ENCODE data around the gene DLG2. TPM values are rescaled to one million over a fixed set of nuclear protein-coding genes. Genes with fewer than 3 reads are reported as not detected.

DLG2 gene
- total and polyA plus RNA-seq, 2 of the 8 experiments (the other 6 are each of a cell fraction or from before 2014, with no cell fraction given), result 1.7 to 14.3 TPM

DNA sequence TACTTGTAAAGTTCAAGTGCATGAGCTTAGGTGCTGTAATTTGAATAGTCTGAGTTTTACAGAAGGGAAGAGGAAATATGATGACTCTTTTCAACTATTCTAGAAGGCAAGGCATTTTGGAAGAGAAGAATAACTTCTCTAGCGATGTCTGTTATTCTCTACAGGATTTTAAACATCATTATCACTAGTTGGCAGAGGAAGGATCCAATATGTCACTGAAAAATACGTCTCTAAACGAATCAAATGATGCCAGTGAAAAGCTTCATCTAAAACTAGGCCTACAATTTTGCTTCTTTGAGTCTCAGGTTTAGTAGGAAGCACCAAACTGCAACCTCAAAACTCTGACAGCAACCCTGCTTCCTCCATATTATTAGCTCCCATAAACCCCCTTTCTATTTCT, 581.4 kb downstream of the DLG2 start (continued):
- TF ChIP-seq, protein P1, sequence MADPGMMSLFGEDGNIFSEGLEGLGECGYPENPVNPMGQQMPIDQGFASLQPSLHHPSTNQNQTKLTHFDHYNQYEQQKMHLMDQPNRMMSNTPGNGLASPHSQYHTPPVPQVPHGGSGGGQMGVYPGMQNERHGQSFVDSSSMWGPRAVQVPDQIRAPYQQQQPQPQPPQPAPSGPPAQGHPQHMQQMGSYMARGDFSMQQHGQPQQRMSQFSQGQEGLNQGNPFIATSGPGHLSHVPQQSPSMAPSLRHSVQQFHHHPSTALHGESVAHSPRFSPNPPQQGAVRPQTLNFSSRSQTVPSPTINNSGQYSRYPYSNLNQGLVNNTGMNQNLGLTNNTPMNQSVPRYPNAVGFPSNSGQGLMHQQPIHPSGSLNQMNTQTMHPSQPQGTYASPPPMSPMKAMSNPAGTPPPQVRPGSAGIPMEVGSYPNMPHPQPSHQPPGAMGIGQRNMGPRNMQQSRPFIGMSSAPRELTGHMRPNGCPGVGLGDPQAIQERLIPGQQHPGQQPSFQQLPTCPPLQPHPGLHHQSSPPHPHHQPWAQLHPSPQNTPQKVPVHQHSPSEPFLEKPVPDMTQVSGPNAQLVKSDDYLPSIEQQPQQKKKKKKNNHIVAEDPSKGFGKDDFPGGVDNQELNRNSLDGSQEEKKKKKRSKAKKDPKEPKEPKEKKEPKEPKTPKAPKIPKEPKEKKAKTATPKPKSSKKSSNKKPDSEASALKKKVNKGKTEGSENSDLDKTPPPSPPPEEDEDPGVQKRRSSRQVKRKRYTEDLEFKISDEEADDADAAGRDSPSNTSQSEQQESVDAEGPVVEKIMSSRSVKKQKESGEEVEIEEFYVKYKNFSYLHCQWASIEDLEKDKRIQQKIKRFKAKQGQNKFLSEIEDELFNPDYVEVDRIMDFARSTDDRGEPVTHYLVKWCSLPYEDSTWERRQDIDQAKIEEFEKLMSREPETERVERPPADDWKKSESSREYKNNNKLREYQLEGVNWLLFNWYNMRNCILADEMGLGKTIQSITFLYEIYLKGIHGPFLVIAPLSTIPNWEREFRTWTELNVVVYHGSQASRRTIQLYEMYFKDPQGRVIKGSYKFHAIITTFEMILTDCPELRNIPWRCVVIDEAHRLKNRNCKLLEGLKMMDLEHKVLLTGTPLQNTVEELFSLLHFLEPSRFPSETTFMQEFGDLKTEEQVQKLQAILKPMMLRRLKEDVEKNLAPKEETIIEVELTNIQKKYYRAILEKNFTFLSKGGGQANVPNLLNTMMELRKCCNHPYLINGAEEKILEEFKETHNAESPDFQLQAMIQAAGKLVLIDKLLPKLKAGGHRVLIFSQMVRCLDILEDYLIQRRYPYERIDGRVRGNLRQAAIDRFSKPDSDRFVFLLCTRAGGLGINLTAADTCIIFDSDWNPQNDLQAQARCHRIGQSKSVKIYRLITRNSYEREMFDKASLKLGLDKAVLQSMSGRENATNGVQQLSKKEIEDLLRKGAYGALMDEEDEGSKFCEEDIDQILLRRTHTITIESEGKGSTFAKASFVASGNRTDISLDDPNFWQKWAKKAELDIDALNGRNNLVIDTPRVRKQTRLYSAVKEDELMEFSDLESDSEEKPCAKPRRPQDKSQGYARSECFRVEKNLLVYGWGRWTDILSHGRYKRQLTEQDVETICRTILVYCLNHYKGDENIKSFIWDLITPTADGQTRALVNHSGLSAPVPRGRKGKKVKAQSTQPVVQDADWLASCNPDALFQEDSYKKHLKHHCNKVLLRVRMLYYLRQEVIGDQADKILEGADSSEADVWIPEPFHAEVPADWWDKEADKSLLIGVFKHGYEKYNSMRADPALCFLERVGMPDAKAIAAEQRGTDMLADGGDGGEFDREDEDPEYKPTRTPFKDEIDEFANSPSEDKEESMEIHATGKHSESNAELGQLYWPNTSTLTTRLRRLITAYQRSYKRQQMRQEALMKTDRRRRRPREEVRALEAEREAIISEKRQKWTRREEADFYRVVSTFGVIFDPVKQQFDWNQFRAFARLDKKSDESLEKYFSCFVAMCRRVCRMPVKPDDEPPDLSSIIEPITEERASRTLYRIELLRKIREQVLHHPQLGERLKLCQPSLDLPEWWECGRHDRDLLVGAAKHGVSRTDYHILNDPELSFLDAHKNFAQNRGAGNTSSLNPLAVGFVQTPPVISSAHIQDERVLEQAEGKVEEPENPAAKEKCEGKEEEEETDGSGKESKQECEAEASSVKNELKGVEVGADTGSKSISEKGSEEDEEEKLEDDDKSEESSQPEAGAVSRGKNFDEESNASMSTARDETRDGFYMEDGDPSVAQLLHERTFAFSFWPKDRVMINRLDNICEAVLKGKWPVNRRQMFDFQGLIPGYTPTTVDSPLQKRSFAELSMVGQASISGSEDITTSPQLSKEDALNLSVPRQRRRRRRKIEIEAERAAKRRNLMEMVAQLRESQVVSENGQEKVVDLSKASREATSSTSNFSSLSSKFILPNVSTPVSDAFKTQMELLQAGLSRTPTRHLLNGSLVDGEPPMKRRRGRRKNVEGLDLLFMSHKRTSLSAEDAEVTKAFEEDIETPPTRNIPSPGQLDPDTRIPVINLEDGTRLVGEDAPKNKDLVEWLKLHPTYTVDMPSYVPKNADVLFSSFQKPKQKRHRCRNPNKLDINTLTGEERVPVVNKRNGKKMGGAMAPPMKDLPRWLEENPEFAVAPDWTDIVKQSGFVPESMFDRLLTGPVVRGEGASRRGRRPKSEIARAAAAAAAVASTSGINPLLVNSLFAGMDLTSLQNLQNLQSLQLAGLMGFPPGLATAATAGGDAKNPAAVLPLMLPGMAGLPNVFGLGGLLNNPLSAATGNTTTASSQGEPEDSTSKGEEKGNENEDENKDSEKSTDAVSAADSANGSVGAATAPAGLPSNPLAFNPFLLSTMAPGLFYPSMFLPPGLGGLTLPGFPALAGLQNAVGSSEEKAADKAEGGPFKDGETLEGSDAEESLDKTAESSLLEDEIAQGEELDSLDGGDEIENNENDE (IDR thresholded peaks at IDR 0.05; ENCODE audit: insufficient replicate concordance, low read length), result no peak
- TF ChIP-seq, protein P2, sequence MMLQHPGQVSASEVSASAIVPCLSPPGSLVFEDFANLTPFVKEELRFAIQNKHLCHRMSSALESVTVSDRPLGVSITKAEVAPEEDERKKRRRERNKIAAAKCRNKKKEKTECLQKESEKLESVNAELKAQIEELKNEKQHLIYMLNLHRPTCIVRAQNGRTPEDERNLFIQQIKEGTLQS (IDR thresholded peaks at IDR 0.05; ENCODE audit: insufficient read depth, low read depth, low read length), result no peak
- TF ChIP-seq CTBP2 (IDR thresholded peaks at IDR 0.05; ENCODE audit: borderline replicate concordance, insufficient read depth, insufficient read length, low read length) (no peak), SAP30 (IDR thresholded peaks at IDR 0.05; ENCODE audit: insufficient read depth, insufficient replicate concordance, low read length) (no peak)
